Myocyte (in vitro differentiated cells): ENCODE measurements around the gene TLN1. TPM values are rescaled to one million over a fixed set of nuclear protein-coding genes. Genes with fewer than 3 reads are reported as not detected.

Experiments
- DNase-seq: peaks from one replicate; pipeline ENCODE4 v3.0.0-alpha.2; 2012; ENCODE audit warnings: low read depth
- total RNA-seq: library from RNA; depleted of rRNA; stranded (reverse); fragments of >200 nt; gene quantifications from 2 replicates; pipeline ENCODE4 v1.2.3, GENCODE V29; 2014

Gene TLN1
- total RNA-seq, 1 donor from 2014 or later: 219 TPM

GRCh38 chr9:35756275-35757225 lies 24.6 kb upstream of the TLN1 start:
- DNase-seq: no peak

- DNase-seq: no peak
These were observed 23.1 kb upstream of the TLN1 start for GRCh38 chr9:35755071-35755470.

GRCh38 chr9:35754264-35754663 lies 22.3 kb upstream of the TLN1 start, which contains the start of gene MSMP:
MSMP (minus strand) TSS chr9:35754276; CDS start chr9:35754129, 147 bp downstream.
- no peak for DNase-seq

- no peak for DNase-seq
These were observed 21.5 kb upstream of the TLN1 start for GRCh38 chr9:35753466-35753865.

- DNase-seq: peak; percentile 22
These were observed 18.2 kb upstream of the TLN1 start for GRCh38 chr9:35750256-35750531.

- no peak for DNase-seq
These were observed 17.7 kb upstream of the TLN1 start for GRCh38 chr9:35749515-35750255.

GRCh38 chr9:35748858-35749514 lies 17.0 kb upstream of the TLN1 start, which contains the start of the genes GBA2 and RGP1:
GBA2 (minus strand) TSS chr9:35749228; CDS start chr9:35748704, 524 bp downstream.
RGP1 (plus strand) TSS chr9:35749287; CDS start chr9:35749756, 469 bp downstream.
- DNase-seq: peak; percentile 76

- DNase-seq: no peak
These were observed 16.4 kb upstream of the TLN1 start for GRCh38 chr9:35748242-35748857.

- peak; percentile 17 for DNase-seq
These were observed 14.6 kb upstream of the TLN1 start for GRCh38 chr9:35746583-35746982.

GRCh38 chr9:35745569-35745968 lies 13.6 kb upstream of the TLN1 start:
- no peak for DNase-seq

GRCh38 chr9:35743880-35744518 lies 12.0 kb upstream of the TLN1 start:
- DNase-seq: no peak

GRCh38 chr9:35743452-35743851 lies 11.5 kb upstream of the TLN1 start:
- no peak for DNase-seq

GRCh38 chr9:35741740-35742139 lies 9.7 kb upstream of the TLN1 start:
- peak; percentile 87 for DNase-seq

- no peak for DNase-seq
These were observed 8.2 kb upstream of the TLN1 start for GRCh38 chr9:35740243-35740642.

- DNase-seq: no peak
These were observed 6.9 kb upstream of the TLN1 start for GRCh38 chr9:35738924-35739323.

- DNase-seq: peak; percentile 82
These were observed 6.2 kb upstream of the TLN1 start for GRCh38 chr9:35738186-35738585.

GRCh38 chr9:35737143-35737542 lies 5.1 kb upstream of the TLN1 start:
- DNase-seq: no peak

- DNase-seq: peak; percentile 76
These were observed 4.2 kb upstream of the TLN1 start for GRCh38 chr9:35736201-35736633.

GRCh38 chr9:35734096-35734495 lies 2.1 kb upstream of the TLN1 start:
- no peak for DNase-seq

GRCh38 chr9:35732800-35733541 lies 976 bp upstream of the TLN1 start:
- peak; percentile 45 for DNase-seq
